GM19193 (cell line): ENCODE measurements around the gene FRMD6.
A peak's percentile ranks its signal among the peaks of the same experiment; 100 is the strongest.

Source experiments
- POLR2A ChIP-seq: IDR thresholded peaks from 4 replicates; pipeline ENCODE4 v1.6.1; 2011; ENCODE audit not compliant: insufficient read depth, insufficient read length; ENCODE audit errors: extremely low read depth

Gene FRMD6

GRCh38 chr14:51651388-51652167, at the start of gene FRMD6:
Gene FRMD6, plus strand, starts transcription at chr14:51651910. Its CDS starts 37,927 bp downstream, at chr14:51689837.
- peak; percentile 56 for TF ChIP-seq POLR2A

- TF ChIP-seq POLR2A = no peak
These were observed 49.4 kb upstream of the FRMD6 start for GRCh38 chr14:51602310-51602709.

- no peak for TF ChIP-seq POLR2A
These were observed 48.2 kb upstream of the FRMD6 start for GRCh38 chr14:51603495-51603894.

- TF ChIP-seq POLR2A = no peak
These were observed 47.6 kb upstream of the FRMD6 start for GRCh38 chr14:51604073-51604472.

- no peak for TF ChIP-seq POLR2A
These were observed 46.1 kb upstream of the FRMD6 start for GRCh38 chr14:51605575-51605974.

- TF ChIP-seq POLR2A = no peak
These were observed 44.0 kb upstream of the FRMD6 start for GRCh38 chr14:51607711-51608110.

- no peak for TF ChIP-seq POLR2A
These were observed 42.3 kb upstream of the FRMD6 start for GRCh38 chr14:51609251-51609954.

GRCh38 chr14:51609955-51610283, 41.8 kb upstream of the FRMD6 start:
- no peak for TF ChIP-seq POLR2A

GRCh38 chr14:51610771-51611170, 40.9 kb upstream of the FRMD6 start:
- no peak for TF ChIP-seq POLR2A

- TF ChIP-seq POLR2A = no peak
These were observed 39.3 kb upstream of the FRMD6 start for GRCh38 chr14:51612449-51612848.

- TF ChIP-seq POLR2A = no peak
These were observed 38.3 kb upstream of the FRMD6 start for GRCh38 chr14:51613416-51613815.

- no peak for TF ChIP-seq POLR2A
These were observed 37.0 kb upstream of the FRMD6 start for GRCh38 chr14:51614707-51615106.

- TF ChIP-seq POLR2A = no peak
These were observed 35.5 kb upstream of the FRMD6 start for GRCh38 chr14:51616256-51616655.

GRCh38 chr14:51616724-51617409, 34.8 kb upstream of the FRMD6 start:
- TF ChIP-seq POLR2A = no peak

GRCh38 chr14:51619561-51619960, 32.1 kb upstream of the FRMD6 start:
- TF ChIP-seq POLR2A = no peak

GRCh38 chr14:51620056-51620455, 31.7 kb upstream of the FRMD6 start:
- no peak for TF ChIP-seq POLR2A
